GM21619 (cell line): ENCODE results near the gene TLL2.

Experiments
- ATAC-seq: cut with Tn5 transposase; IDR thresholded peaks from one replicate; pipeline ENCODE4 v1.9.1; 2021; ENCODE audit not compliant: unreplicated experiment

Gene TLL2

DNA sequence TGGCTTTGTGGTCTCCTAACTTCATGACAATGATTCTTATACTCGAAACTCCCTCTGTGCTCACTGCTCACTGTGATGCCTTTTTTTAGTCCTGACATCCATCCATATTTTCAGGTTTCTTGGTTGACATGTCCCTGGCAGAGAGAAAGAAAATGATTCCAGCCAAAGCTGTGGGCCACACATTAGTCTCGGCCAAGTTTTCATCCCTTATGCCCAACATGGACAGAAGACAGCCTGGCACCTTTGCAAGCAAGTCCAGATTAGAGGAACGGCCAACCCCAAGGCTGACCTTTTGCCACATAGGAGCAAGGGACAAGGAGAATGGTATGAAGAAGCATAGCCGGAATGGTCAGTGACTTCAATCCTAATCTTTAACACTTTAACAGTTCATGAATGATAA is 146.3 kb downstream of the TLL2 start:
- ATAC-seq = no peak

DNA sequence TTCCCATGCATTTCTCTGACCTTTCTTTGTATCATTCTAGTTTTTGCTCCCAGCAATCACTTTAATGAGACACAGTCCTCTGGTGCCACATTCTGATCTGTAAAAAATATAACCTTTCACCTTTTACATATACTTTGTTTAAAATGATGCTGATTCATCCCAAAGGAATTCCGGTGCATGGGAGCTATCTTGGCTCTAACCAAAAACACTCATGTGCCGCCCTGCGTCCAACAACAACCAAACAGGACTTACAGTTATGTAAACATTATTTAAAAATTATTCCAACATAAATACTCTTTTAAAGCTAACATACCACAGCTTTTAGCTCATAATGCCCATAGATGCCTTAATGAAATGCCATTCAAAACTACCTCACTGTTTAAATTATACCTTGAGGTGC is 147.2 kb downstream of the TLL2 start:
- no peak for ATAC-seq

DNA sequence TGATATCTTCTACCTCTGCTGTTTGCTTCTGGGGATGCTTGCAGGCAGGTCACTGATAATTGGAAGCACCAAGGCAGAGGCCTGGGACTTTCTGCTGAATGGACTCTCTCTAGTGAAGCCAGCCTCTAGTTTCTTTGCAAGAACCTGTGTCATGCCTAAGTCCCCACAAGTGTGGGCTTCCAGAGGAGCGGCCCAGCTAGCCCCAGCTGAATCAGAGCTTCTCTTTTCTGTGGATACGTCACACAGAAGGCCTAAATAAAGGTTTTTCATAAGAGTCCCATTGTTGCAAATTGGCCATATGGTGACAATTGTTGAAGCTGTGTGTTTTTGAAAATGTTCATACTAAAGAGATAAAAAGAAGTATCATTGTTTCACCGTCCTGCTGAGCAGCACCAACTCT is 148.2 kb downstream of the TLL2 start:
- no peak for ATAC-seq

DNA sequence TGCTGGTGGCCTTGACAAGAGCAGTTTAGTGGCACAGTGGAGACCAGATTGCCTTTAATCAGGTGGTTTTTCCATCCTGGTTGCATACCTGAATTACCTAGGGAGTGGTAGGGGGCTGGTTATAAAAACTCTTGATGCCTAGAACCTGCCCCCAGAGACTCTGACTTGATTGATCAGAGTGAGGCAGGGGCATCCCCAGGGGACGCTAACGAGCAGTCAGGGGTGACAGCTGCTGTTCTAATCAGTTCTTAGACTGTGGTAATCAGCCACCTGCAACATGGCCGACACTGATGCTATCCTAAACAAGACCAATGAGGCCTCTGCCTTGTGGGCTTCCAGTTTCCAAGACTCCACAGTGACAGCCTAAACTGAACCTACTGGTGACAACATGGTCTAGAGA is 153.0 kb downstream of the TLL2 start:
- no peak for ATAC-seq

DNA sequence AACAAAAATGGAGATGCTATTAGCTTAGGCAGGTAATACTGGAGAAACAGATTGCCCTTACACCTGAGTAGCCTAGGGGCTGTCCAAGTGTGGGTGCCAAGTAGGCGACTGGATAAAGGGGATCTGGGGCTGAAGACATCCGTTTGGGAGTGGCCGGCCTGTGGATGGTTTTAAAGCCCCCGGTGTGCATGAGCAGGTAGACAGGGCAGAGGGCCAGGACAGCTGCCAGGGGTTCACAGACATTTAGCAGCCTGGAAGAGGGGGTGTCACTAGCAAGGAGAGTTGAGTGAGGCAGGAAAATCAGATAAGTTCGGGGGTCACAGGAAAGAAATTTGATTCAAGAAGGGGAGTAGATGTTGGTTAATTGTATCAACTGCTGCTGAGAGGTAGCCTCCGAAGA is 153.4 kb downstream of the TLL2 start:
- ATAC-seq = no peak

DNA sequence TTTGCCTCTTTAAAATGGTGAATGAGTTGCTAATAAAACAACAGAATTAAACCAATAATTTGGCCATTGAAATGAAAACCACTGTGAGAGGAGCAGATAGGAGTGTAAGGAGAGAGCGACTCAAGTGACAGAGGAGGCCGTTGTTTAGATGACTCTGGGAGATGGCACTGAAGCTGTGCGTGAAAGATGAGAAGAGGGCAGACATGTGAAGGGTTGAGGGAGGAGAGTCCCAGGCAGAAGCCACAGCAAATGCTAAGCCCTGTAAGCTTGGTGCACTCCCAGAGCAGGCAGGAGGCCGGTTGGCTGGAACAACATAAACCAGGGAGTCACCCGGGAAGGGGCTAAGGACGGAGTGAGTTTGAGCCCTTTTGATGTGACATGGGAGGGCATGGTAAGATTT is 154.1 kb downstream of the TLL2 start:
- no peak for ATAC-seq

DNA sequence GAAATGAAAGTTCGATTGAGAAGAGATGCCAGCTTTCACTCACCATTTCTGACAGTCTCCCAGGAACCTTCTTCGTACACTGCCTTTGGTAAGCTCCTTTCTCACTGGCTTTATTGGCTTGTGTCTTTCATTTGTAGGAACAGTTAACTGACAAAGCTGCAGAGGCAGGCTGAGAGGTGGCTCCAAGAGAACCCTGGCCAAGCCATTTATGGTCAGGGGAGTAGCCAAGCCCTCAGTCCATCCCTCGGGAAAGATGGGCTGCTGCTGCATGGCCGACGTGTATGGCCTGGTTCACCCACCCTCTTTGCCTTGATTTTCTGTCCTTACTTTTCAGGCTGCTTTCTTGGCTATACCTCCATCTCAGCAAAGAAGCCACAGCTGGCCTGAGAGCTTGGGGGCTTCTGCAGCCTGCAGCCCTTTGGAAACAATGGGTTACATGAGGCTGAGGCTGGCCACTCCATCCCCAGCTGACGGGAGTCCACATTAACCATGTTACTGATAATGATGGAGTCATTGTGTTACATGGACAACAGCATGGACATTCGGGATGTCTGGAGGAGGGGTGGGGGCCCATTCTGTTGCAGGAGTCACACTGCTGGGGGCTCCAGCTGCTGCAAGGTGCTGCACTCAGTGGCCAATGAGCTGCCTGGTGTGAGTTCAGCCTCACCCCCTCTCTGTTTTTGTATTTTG is 154.7 kb downstream of the TLL2 start, which contains the start of gene OPALIN:
OPALIN (minus strand) TSS at position 152 of the 690 bp plus-strand sequence; CDS start at position 46, 106 bp downstream.
- ATAC-seq = no peak

DNA sequence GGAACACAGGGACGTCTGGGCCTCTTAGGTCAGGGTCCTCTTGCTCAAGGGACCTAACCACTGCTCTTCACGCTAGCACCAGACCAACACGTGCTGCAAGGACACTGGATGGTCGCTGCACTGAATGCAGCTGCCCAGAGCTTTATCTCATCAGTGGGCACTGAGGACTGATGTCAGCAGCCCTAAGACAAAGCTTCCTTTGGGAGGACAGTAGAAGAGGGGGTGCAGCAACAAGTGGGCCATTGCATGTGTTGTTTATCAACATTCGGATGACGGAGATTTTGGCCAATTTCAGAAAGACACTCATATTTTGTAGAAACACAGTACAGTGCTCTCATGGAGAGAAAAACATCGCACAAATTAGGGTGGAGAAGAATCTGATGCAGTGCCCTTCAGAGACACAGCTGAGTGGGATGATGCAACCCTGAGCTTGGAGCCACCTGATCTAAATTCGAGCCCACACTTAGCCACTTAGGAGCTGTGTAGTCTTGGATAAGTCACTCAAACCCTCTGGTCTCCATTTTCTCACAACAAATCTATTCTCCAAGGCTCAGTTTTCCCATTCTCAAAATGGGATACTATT is 156.6 kb downstream of the TLL2 start:
- ATAC-seq = no peak

DNA sequence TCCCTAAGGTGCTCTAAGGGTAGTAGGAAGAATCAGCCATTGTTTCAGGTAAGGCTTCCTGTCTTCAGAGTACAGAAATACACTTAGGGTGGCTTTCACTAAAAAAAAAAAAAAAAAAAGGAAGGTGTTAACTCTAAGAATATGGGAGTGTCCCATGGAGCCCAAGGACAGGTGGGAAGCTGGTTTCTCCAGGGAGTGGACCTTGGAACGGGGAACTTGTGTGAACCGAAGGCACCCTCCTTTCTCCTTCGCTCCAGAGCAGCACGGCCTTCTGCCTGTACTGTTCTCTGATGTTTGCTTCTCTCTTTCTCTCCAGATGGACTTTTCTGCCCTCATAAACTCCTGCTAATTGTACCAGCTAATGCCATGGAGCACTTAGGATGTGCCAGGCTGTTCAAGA is 161.1 kb downstream of the TLL2 start:
- no peak for ATAC-seq

DNA sequence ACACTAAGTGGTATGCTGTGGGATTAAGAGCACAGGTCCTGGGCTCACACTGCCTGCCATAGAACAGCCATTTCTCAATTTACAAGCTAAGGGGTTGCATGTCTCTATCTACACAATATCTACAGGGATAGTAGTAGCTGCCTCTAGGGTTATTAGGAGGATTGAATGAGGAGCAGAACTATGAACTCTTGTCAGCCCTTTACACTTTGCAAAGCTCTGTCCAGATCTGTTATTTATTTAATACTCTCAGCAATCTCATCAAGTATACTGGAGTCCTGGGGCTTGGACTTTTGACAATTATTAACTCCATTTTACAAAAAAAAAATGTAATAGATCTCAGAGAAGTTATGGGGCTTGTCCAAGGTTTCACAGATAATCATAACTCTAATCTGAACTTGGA is 161.7 kb downstream of the TLL2 start:
- no peak for ATAC-seq

DNA sequence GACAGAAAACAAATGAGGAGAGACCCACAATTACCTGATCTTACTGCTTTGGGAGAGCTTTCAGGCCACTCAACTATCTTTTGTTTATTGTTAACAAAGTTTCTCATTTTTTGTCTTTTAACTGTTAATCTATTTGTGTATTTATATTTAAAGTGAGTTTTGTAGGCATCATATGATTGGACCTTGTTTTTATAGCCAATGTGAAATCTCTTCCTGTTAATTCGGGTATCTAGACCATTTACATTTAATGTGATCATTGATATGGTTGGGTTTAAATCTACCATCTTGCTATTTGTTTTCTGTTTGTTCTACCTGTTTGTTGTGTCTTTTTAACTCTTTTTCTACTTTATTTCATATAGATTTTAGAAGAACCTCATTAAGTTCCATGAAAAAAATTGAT is 167.4 kb downstream of the TLL2 start:
- ATAC-seq = no peak

DNA sequence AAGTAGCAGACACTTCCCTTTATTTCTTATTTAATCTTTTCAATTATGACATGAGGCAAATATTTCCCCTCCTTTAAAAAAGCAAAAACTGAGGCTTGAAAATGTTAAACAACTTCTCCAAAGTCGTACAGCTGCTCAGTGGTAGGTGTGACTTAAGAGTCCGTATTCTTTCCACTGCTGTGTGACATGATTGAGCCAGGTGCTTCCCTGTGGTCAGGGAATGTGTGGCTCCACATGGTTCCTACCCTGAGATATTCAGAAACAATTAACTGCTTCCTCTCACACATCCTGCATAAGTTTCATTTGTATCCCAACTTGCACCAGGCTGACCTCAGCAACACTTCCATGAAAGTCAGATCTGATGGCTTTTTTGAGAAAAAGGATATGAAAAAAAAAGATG is 168.5 kb downstream of the TLL2 start:
- no peak for ATAC-seq

DNA sequence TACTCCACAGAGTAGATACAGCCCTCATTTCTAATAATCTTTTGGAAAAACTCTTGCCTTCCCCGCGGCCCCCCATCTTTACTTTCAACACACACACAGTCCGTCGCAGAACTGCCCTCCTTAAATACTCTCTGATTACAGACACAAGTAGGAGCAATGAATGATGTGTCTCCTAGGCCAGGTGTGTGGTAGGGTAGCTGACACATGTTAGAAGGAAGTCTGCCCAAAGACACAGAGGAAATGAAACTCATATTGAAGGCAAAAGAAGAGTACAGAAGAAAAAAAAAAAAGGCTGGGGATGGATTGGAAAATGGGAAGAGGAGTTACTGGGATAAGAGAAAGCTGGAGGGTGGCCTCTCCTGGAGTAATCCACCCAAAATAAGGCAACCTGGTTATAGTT is 169.5 kb downstream of the TLL2 start:
- no peak for ATAC-seq

DNA sequence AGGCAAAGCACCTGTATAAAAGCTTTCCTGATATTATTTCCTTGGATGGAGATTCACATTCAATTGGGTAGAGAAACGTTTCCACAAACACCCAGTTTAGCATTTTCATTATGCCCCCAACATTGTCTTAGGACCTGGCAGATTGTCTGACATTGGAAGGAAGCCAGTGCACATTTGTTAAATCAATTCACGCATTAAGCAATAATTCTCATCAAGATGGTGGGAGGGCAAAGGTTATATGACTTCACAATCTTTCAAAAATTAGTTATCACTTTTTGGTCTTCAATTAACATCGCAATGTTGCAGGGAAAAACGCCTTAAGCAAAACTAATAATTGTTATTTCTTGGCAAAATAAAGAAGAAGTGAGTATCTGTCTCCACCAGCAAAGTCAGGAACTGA is 171.3 kb downstream of the TLL2 start:
- no peak for ATAC-seq

DNA sequence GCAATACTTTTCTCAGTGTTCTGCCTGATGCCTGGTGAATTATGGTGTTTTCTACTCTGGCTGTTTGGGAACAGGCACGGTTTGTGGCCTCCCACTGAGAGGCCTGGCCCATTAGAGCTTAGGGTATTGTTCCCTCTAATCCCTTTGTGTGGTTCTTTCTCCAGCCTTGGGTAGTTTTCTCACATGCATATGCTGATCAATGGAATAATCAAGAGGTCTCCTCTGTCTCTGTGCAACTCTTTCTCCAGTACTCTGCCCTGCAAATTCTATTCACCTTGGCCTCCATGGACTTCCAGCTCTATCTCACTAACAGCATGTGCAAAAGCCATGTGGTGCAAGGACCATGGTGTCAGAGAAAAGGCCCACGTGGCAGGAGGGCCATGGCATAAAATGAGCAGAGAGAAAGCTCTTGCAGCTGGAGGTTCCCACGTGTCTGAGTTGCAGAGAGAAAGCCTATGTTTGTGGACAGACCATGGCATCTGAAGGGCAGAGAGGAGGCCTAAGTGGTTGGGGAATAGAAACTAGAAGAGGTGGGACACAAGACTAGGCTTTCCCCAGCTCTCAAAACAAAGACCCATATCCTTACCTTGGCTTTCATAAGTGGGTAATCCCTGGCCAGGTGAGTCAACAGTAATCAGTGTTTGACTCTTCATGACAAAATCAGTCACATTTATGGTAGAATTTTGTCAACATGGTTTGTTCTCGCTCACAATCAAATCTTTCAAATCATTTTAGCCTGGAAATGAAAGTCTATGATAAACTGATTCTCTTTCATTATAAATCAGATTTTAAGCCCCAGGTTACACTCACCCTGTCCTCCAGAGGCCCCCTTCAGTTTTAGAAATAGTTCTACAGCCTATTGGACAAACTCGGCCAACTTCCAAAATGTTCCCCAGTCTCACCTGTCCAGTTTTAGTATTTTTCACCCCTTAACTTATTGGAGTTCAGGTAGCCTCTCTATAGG is 172.2 kb downstream of the TLL2 start:
- no peak for ATAC-seq

DNA sequence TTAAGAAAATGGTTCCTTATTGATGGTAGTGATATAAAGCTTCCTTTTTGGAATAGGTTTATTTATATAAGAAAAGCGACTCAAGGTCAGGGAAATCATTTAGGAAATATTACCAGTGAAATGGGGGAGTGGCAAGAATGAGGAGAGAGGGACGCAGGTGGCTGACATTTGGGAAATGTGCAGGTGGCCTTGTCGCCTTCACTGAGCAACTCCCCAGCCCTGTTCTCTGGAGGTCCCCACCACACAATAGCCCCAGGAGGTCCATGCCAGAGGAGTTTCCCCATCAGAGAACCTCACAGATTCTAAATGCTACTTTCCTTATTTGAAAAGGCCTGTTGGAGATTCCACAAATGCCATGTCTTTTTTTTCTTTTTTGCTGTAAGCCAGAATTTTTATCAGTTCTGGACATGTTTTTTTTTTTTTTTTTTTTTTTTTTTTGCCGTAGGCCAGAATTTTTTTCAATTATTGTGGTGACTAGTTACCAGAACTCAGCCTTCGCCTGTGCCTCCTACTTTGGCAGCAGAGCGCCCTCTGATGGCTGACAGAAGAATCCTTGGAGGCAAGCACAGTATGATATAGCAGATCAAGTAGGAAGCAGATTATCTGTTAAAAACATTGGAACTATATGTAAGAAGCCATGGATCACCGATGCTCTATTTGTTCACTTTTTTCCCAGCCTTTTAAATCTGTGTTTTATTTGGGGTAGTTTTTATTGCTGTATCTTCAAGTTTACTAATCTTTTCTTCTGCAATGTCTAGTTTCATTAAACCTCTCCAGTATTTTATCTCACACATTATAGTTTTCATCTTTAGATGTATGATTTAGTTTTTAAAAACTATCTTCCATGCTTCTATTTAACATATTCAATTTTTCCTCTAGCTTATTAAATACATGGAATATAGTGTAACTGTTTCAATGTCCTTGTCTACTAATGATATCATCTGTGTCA is 173.5 kb downstream of the TLL2 start:
- ATAC-seq = peak; percentile 79

DNA sequence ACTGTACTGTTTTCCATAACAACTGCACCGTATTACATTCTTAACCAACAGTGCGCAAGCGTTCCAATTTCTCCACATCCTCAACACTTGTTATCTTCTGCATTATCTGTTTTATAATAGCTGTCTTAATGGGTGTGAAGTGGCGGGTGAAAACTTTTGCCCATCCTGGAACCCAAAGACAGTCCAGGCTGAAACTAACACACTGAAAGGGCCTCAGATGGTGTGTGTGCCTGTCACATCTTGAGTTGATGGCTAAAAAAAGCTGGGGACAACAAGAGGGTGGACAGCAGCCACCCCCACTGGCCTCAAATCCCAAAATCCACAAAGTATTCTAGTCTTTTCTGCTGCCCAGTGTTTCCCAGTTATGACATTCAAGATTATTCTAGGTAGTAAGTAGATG is 174.3 kb downstream of the TLL2 start:
- no peak for ATAC-seq

DNA sequence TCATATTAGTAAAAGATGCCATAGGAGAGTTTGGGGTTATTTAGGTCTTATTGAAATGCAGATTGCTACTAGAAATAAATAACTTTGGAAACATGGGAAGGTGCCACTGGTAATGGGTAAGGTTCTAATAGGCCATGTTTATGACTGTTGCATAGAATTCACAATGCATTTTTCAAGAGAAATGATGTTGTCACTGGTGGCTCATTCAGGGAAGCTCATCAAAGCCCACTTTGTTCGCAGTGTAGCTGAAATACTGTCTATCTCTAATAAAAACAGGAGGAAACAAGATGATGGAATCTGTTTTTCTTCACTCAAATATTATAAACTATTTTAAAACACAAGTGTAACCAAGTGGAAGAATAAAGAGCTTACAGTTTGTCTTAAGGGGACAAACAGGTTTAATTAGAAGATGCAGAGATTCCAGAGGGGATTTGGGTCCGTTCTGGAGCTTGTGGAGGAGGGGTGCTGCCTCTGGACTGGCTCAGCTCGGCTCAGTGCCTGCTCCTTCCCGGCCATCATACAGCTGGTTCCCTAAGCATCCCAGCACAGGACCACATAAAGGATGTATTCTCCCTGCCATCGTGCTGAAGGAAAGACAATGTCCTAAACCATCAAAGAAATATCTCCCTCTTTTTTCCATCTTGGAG is 175.3 kb downstream of the TLL2 start:
- no peak for ATAC-seq

DNA sequence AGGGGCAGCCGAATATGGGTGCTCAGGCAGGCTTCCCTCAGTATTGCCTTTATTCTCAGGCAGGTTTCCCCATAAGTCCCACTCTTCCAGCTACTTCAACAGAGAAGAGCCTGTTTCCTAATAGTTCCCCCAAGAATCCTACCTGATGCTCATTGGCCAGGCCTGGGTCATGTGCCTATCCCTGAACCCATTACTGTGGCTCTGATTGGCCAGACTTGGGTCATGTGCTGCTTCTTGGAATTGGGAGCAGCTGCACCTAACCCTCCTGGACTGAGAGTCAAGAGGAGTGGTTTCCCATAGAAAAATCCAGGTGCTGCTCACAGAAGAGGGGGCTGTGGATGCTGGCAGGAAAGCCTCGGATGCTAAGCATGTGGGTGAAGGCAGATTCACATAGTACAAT is 176.6 kb downstream of the TLL2 start:
- no peak for ATAC-seq
